GM19455 (cell line): ENCODE data around the gene POLD1.
A peak's percentile ranks its signal among the peaks of the same experiment; 100 is the strongest.
"Not testable (repeated sequence)": the region's sequence is repeated elsewhere in the genome, so short reads cannot be mapped to it uniquely, and the experiment has no call there.

ENCODE experiments used
- ATAC-seq: cut with Tn5 transposase; IDR thresholded peaks from one replicate; pipeline ENCODE4 v1.9.1; 2021; ENCODE audit not compliant: unreplicated experiment

The POLD1 gene

DNA sequence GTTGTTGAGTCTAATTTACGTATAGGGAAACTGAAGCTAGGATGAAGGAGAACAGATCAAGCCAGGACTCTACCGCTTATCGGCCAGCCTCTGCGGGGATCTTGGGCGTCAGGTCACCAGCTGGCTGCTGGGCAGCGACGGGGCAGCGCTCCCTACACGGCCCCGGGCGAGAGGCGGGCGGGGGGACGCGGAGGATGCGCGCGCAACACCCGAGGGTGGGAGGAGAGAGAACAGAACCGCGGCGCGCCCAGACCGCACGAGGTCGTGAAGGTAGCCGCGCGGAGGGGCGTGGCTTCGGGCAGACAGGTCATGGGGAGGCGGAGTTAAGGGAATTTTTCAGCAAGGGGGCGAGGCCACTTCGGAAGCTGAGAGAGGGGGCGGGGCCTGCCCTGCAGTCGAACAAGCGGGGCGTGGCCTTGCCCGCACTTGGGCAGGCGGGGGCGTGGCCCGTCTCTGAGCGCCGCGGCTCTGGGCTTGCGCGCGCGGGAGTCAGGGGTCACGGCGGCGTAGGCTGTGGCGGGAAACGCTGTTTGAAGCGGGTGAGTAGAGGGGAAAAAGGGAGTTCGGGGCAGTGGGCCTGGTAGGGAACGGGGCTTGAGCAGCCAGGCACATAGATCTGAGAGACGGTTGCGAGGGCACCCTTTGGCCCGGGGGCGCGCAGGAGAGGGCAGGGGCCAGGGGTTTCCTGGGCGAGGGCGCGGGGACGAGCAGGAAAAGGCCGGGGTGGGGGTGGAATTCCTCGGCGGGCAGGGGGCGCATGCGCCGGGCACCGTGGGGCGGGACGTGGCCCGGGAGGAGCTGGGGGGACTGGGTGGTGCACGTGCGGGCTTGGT is at the start of gene POLD1:
Gene POLD1, plus strand, starts transcription at position 496 of the 833 bp plus-strand sequence. CDS start 14,505 bp downstream, outside the sequence.
- peak; percentile 74 for ATAC-seq

DNA sequence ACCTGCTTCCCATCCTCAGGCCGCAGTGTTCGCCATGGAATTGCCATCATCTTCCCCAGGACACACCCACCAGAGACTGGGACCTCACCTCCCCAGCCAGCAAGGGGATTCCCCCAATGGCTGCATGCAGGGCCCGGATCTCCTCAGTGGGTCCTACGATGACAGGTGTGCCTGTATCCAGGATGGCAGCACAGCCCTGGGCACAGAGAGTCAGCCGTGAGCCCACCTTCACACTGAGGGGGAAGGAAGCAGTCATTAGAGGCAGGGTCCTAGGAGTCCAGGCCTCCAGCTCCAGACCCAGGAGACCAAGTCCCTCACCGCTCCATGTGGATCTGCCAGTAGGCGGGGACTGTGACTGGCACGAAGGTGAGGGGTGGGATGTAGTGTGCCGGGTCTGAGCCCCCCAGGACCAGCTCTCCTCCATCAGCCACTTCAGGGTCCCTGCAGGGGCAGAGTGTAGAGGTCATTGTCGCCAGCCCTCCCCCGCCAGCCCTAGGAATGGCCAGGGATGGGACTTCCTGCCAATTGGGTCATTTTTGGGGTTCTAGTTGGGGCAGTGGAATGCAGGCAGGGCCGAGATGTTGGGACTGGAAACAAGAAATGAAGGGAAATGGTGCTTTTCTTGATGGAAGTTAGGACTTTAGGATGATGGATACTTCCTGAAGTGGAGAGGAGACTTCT is 49.3 kb upstream of the POLD1 start:
- no peak for ATAC-seq

DNA sequence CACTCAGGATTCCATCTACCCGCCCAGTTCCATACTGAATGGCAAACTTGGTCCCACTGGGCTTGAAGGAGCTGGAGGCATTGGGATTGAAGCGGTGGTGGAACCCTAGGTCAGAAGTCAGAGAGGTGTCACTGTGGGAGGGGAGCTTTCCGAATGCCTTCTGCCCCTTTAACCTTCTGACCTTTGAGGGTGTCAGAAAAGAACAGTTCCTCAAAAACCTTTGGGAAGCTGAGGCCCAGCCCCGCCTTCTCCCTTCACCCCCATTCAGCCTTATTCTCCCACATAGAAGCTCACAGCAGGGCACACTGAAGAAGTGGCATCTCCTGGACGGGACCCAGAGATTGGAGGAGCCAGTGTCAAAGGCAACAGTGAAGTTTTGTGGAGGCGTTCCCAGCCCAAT is 47.1 kb upstream of the POLD1 start:
- ATAC-seq, result not testable (repeated sequence)

DNA sequence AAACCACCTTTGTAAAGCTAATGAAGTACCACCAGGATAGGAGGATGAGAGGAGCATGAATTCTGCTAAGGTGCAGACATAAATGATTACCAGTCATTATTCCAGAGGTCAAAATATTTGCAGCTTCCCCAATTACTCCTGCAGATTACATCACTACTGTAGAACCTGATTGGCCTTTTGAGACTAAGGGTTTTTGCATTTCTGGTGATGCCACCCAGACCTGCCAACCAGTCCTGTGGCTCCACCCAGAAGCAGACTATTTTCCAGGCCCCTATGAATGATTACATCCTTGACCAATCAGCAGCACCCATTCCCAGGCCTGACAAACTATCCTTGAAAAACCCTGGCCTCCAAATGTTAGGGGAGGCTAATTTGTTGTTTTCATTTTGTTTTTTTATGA is 43.8 kb upstream of the POLD1 start:
- ATAC-seq, result no peak

- ATAC-seq, result peak; percentile 47
Observed at GRCh38 chr19:50341091-50341564, 43.0 kb upstream of the POLD1 start.

- ATAC-seq, result no peak
Observed at GRCh38 chr19:50344661-50345318, 39.4 kb upstream of the POLD1 start.

DNA sequence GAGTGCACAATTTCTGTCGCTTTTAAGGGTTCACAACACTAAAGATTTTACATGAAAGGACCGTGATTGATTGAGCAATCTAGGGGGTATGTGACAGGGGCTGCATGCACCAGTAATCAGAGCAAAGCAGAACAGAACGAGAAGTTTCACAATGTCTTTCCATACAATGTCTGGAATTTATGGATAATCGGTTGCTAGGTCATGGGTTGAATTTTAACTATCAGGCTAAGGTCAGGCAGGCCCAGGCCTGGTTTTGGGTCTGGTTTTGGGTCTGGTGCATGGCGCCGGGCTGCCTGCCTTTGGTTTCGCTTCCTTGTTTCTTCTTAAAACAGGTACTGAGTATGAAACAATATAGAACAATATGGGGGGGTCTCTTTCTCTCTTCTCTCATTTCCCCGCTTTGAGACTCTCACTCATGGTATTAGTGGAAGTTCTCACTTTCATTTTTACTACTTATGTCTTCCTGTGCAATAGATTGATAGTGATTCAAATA is 37.0 kb upstream of the POLD1 start:
- ATAC-seq, result not testable (repeated sequence)

GRCh38 chr19:50349277-50350057 is 34.7 kb upstream of the POLD1 start:
- no peak for ATAC-seq

- ATAC-seq, result no peak
Observed at GRCh38 chr19:50352242-50352641, 31.9 kb upstream of the POLD1 start.

DNA sequence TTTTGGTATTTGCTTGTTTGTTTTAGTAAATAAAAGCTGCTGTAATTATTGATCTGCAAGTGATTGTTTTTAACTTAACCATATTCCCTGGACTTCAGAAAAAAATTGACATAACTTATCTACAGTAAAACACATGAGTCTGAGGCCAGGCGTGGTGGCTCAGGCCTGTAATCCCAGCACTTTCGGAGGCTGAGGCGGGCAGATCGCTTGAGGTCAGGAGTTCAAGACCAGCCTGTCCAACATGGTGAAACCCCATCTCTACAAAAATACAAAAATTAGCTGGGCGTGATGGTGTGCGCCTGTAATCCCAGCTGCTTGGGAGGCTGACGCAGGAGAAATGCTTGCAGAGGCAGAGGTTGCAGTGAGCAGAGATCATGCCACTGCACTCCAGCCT is 30.7 kb upstream of the POLD1 start:
- not testable (repeated sequence) for ATAC-seq

- ATAC-seq, result no peak
Observed at GRCh38 chr19:50356691-50357177, 27.4 kb upstream of the POLD1 start.

- peak; percentile 57 for ATAC-seq
Observed at GRCh38 chr19:50357178-50358100, 26.7 kb upstream of the POLD1 start.

- ATAC-seq, result peak; percentile 31
Observed at GRCh38 chr19:50358483-50359327, 25.4 kb upstream of the POLD1 start.

GRCh38 chr19:50359328-50359818 is 24.8 kb upstream of the POLD1 start:
- ATAC-seq, result no peak

DNA sequence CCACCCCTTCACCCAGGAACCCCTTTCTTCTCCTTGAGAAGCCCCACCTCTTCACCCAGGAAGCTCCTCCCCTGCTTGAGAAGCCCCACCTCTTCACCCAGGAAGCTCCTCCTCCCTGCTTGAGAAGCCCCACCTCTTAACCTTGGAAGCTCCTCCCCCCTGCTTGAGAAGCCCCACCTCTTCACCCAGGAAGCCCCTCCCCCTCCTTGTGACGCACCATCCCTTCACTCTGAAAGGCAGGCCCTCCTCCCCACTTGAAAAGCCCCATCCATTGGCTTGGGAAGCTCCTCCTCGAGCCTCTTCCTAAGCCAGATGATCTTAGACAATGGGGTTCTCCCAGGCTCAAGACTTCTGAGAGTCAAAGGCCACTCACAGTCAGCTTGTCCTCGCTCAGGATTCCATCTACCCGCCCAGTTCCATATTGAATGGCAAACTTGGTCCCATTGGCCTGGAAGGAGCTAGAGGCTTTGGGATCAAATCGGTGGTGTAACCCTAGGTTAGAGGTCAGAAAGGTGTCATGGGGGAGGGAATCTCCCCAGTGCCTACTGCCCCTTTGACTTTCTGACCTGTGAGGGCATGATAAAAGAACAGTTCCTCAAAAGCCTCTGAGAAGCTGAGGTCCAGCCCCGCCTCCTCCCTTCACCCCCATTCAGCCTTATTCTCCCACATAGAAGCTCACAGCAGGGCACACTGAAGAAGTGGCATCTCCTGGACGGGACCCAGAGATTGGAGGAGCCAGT is 22.7 kb upstream of the POLD1 start:
- ATAC-seq, result no peak

DNA sequence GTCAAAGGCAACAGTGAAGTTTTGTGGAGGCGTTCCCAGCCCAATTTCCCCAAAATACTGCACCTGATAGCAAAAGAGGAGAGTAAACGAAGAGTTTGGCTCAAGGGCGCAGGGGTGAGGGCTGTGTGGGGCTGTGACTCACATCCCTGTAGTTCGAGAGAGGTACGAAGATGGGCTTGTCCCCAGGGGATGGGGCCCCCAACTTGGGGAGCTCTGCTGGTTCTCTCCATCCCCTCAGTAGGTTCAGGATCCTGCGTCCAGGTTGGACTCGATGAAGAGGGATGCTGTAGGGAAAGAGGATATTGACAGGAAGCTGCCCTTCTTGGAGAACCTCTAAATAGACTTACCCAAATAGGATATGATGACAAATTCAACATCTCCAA is 22.1 kb upstream of the POLD1 start:
- no peak for ATAC-seq

- no peak for ATAC-seq
Observed at GRCh38 chr19:50362656-50363424, 21.3 kb upstream of the POLD1 start.
